Measurements from ENCODE around the gene PWP1.

PWP1 gene

DNA sequence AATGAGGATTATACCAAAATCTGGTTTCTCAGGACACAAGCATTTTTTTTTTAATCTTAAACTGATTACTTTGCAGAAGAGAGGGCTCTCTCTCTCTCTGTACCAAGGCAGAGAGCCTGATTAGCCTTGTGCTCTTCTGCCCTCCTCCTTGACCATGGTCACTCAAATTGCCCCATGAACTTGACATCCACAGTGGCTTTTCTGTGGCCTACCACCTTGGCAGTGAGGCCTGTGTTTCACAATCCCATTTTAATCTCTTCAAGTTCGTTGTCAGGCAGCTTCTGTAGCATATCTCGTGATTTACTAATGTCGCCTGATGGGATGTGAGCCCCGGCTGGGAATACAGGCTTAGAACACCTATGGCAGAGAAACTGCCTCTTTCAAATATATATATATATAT, 30.7 kb upstream of the PWP1 start:
- Histone ChIP-seq H3K36me3 (ENCODE audit: control insufficient read depth, insufficient read depth, low read length) (no peaks in the 10 kb centered on the region), H3K27me3 (ENCODE audit: control insufficient read depth, insufficient read depth, low read length) (no peaks in the 10 kb centered on the region), H3K9me3 (ENCODE audit: control insufficient read depth, low read length) (no peaks in the 10 kb centered on the region), H3K4me3 (ENCODE audit: low read depth, low read length) (no peak overlapping the region), H3K4me2 (ENCODE audit: low read length) (no peak overlapping the region), H3K9ac (no peak overlapping the region), H3K79me2 (no peaks in the 10 kb centered on the region), H3K27ac (no peak overlapping the region), H3K4me1 (no peaks in the 10 kb centered on the region), H2AFZ (no peak overlapping the region)
- no peak for TF ChIP-seq CTCF (IDR thresholded peaks at IDR 0.05)

DNA sequence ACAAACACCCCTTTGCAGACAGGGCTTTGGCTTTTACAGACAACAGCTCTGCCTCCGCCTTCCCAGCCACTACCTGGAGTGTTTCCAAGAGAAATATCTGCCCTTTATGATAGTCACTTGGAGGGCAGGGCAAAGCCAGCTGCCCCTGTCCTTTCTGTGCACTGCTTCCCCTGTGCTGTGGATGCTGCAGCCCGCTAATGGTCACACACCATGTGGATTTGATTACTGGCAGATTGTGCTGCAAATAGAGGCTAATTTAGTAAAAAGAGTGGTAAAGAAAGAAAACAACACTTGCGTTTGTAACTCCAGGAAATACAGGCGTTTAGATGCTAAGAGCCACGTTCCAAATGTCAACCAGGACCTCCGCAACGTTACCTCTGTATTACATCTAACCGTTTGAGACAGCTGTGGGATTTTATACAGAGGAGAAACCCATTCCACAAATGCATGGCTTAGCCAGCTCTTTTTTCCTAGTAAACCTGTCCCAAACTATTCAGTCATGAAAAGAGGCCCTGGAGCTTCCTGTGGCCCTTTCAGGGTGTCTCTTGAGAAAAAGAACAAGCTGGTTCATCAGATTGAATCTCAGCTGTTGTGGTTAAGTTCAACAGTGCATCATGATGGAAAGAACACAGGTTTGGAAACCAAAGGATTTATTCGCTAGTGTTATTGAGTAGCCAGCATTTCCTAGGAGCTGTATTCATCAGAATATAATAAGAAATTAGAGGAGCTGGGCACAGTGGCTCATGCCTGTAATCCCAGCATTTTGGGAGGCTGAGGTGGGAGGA, 30.1 kb upstream of the PWP1 start:
- no peak overlapping the region for H2AFZ ChIP-seq
- H3K9ac ChIP-seq: no peak overlapping the region
- no peaks in the 10 kb centered on the region for H3K27me3 ChIP-seq (ENCODE audit: control insufficient read depth, insufficient read depth, low read length)
- H3K4me2 ChIP-seq (ENCODE audit: low read length): no peak overlapping the region
- H3K79me2 ChIP-seq: no peaks in the 10 kb centered on the region
- no peaks in the 10 kb centered on the region for H3K9me3 ChIP-seq (ENCODE audit: control insufficient read depth, low read length)
- no peaks in the 10 kb centered on the region for H3K36me3 ChIP-seq (ENCODE audit: control insufficient read depth, insufficient read depth, low read length)
- no peak overlapping the region for H3K27ac ChIP-seq
- H3K4me1 ChIP-seq: no peaks in the 10 kb centered on the region
- no peak overlapping the region for H3K4me3 ChIP-seq (ENCODE audit: low read depth, low read length)
- TF ChIP-seq CTCF (IDR thresholded peaks at IDR 0.05): no peak

DNA sequence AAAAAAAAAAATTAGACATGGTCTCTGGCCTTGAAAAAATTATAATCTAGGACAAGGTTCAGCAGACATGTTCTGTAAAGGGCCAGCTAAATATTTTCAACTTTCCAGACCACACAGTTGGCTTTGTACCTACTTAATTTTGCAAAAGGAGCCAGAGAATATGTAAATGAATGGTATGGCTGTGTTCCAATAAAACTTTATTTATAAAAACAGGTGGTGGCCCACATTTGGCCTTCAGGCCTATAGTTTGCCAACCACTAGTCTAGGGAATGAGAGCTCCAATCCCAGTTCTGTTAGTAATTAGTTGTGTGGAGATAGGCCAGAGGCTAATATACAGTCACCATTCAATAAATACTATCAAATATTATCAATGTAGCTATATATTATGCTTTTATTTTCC, 29.3 kb upstream of the PWP1 start:
- H3K9me3 ChIP-seq (ENCODE audit: control insufficient read depth, low read length): no peaks in the 10 kb centered on the region
- H3K27me3 ChIP-seq (ENCODE audit: control insufficient read depth, insufficient read depth, low read length): no peaks in the 10 kb centered on the region
- TF ChIP-seq CTCF (IDR thresholded peaks at IDR 0.05): no peak
- no peaks in the 10 kb centered on the region for H3K36me3 ChIP-seq (ENCODE audit: control insufficient read depth, insufficient read depth, low read length)
- H3K4me1 ChIP-seq: no peaks in the 10 kb centered on the region
- no peak overlapping the region for H3K9ac ChIP-seq
- H3K27ac ChIP-seq: no peak overlapping the region
- H3K4me3 ChIP-seq (ENCODE audit: low read depth, low read length): no peak overlapping the region
- H3K4me2 ChIP-seq (ENCODE audit: low read length): no peak overlapping the region
- H3K79me2 ChIP-seq: no peaks in the 10 kb centered on the region
- no peak overlapping the region for H2AFZ ChIP-seq

- H2AFZ ChIP-seq: no peak overlapping the region
- no peak for TF ChIP-seq CTCF (IDR thresholded peaks at IDR 0.05)
Measured at GRCh38 chr12:107657133-107657532, 28.5 kb upstream of the PWP1 start.

GRCh38 chr12:107657621-107658020, 28.0 kb upstream of the PWP1 start:
- H3K27ac ChIP-seq: no peak overlapping the region
- no peak for TF ChIP-seq CTCF (IDR thresholded peaks at IDR 0.05)
- no peak overlapping the region for H3K4me2 ChIP-seq (ENCODE audit: low read length)
- H3K9me3 ChIP-seq (ENCODE audit: control insufficient read depth, low read length): no peaks in the 10 kb centered on the region
- no peaks in the 10 kb centered on the region for H3K79me2 ChIP-seq
- H3K9ac ChIP-seq: no peak overlapping the region
- H3K36me3 ChIP-seq (ENCODE audit: control insufficient read depth, insufficient read depth, low read length): no peaks in the 10 kb centered on the region
- H3K27me3 ChIP-seq (ENCODE audit: control insufficient read depth, insufficient read depth, low read length): no peaks in the 10 kb centered on the region
- no peak overlapping the region for H2AFZ ChIP-seq
- peaks cover under 1% of the 10 kb centered on the region for H3K4me1 ChIP-seq
- no peak overlapping the region for H3K4me3 ChIP-seq (ENCODE audit: low read depth, low read length)

More at GRCh38 chr12:107657133-107657532, 28.5 kb upstream of the PWP1 start:
- no peaks in the 10 kb centered on the region for H3K27me3 ChIP-seq (ENCODE audit: control insufficient read depth, insufficient read depth, low read length)
- H3K4me1 ChIP-seq: no peaks in the 10 kb centered on the region
- no peak overlapping the region for H3K9ac ChIP-seq
- H3K27ac ChIP-seq: no peak overlapping the region
- no peak overlapping the region for H3K4me2 ChIP-seq (ENCODE audit: low read length)
- H3K36me3 ChIP-seq (ENCODE audit: control insufficient read depth, insufficient read depth, low read length): no peaks in the 10 kb centered on the region
- H3K79me2 ChIP-seq: no peaks in the 10 kb centered on the region
- H3K4me3 ChIP-seq (ENCODE audit: low read depth, low read length): no peak overlapping the region
- H3K9me3 ChIP-seq (ENCODE audit: control insufficient read depth, low read length): no peaks in the 10 kb centered on the region
